H1 (cell line): ENCODE measurements around the gene SCAMP2. TPM values are rescaled to one million over a fixed set of nuclear protein-coding genes. Genes with fewer than 3 reads are reported as not detected.

ENCODE experiments used
- CTCF ChIA-PET: fragments of 300-600 bp; sonication (Branson Sonifier 250); formaldehyde crosslinking; loops from one replicate; lab custom pipeline; 2021; ENCODE audit not compliant: partially characterized antibody; lab: Charles Lee
- POLR2A ChIA-PET: fragments of 300-600 bp; sonication (Branson Sonifier 250); formaldehyde crosslinking; loops from one replicate; lab custom pipeline; 2021; ENCODE audit warnings: inconsistent platforms; ENCODE audit not compliant: partially characterized antibody; lab: Charles Lee
- DNase-seq, 2 experiments: peaks; one replicate each; pipeline versions ENCODE4 v3.0.0 to v3.0.0-alpha.2; 2010 to 2022; ENCODE audit warnings: low spot score in 2 of 2, low read depth in 1 of 2, mixed read lengths in 1 of 2
- FAIRE-seq: peaks from 2 replicates; lab custom pipeline; 2011; peaks lifted over from hg19 to GRCh38; lab: Jason Lieb, UNC
- H2AFZ ChIP-seq: 2 replicates; pipeline ENCODE4 v1.8.1; 2012; ENCODE audit warnings: low read length, inconsistent platforms
- H2AK5ac ChIP-seq: 2 replicates; pipeline ENCODE4 v1.6.1; 2013; ENCODE audit warnings: low read depth, low read length
- H2BK120ac ChIP-seq: replicated peaks from 2 replicates; pipeline ENCODE3; 2013; ENCODE audit warnings: low read depth, low read length, inconsistent platforms
- H2BK12ac ChIP-seq: 2 replicates; pipeline ENCODE4 v1.6.1; 2013; ENCODE audit warnings: low read depth, low read length
- H2BK15ac ChIP-seq: 2 replicates; pipeline ENCODE4 v1.6.1; 2013; ENCODE audit warnings: low read length
- H2BK20ac ChIP-seq: 2 replicates; pipeline ENCODE4 v1.6.1; 2013; ENCODE audit warnings: low read length
- H2BK5ac ChIP-seq: 2 replicates; pipeline ENCODE4 v1.6.1; 2013; ENCODE audit warnings: low read depth, low read length
- H3K14ac ChIP-seq: 2 replicates; pipeline ENCODE4 v1.6.1; 2013; ENCODE audit warnings: inconsistent platforms; ENCODE audit not compliant: insufficient read length
- H3K18ac ChIP-seq: 2 replicates; pipeline ENCODE4 v1.6.1; 2013; ENCODE audit warnings: low read length; ENCODE audit errors: extremely low read depth
- H3K23ac ChIP-seq: 2 replicates; pipeline ENCODE4 v1.6.1; 2013; ENCODE audit warnings: inconsistent platforms; ENCODE audit not compliant: insufficient read length
- H3K23me2 ChIP-seq: 2 replicates; pipeline ENCODE4 v1.6.1; 2013; ENCODE audit warnings: low read depth, low read length
- H3K27ac ChIP-seq: 2 replicates; pipeline ENCODE4 v1.6.1; 2011; ENCODE audit warnings: low read depth, low read length, inconsistent platforms
- H3K27me3 ChIP-seq, 4 experiments: replicated peaks in 1 of 4; 1 replicate in 1 of 4; 2 replicates in 3 of 4; pipeline versions ENCODE4 v1.6.1 to v1.8.1; 2011 to 2013; ENCODE audit warnings: low read length in 3 of 4, mild to moderate bottlenecking in 3 of 4, inconsistent platforms in 2 of 4, mixed read lengths in 2 of 4, moderate library complexity in 1 of 4; ENCODE audit not compliant: control insufficient read depth in 3 of 4, insufficient read depth in 3 of 4; ENCODE audit errors: extremely low read depth in 1 of 4
- H3K36me3 ChIP-seq, 4 experiments: 2 replicates each; pipeline versions ENCODE4 v1.6.1 to v1.8.1; 2011 to 2013; ENCODE audit warnings: mild to moderate bottlenecking in 4 of 4, low read length in 3 of 4, moderate library complexity in 2 of 4, control low read depth in 1 of 4, inconsistent platforms in 1 of 4; ENCODE audit not compliant: insufficient read depth in 4 of 4, control insufficient read depth in 2 of 4
- H3K4ac ChIP-seq: replicated peaks from 2 replicates; pipeline ENCODE3; 2013; ENCODE audit warnings: low read length, low read depth, mixed read lengths, inconsistent platforms; ENCODE audit not compliant: insufficient read length
- H3K4me1 ChIP-seq, 4 experiments: replicated peaks in 1 of 4; 1 replicate in 1 of 4; 2 replicates in 3 of 4; pipeline versions ENCODE4 v1.6.1 to v1.8.1; 2011 to 2013; ENCODE audit warnings: low read length in 3 of 4, inconsistent platforms in 2 of 4, mixed read lengths in 1 of 4; ENCODE audit not compliant: insufficient read depth in 4 of 4, control insufficient read depth in 3 of 4
- H3K4me2 ChIP-seq, 2 experiments: 2 replicates each; pipeline versions ENCODE4 v1.6.1 to v1.8.1; 2011 to 2013; ENCODE audit warnings: low read depth in 2 of 2, low read length in 2 of 2, control low read depth in 1 of 2, inconsistent platforms in 1 of 2, mild to moderate bottlenecking in 1 of 2; ENCODE audit not compliant: insufficient read depth in 1 of 2
- H3K4me3 ChIP-seq, 4 experiments: fragments of 200-600, 300-600 bp in 1 of 4; sonication (generic), shearing (Covaris generic), sonication (Bioruptor Twin) in 1 of 4; 2 replicates each; pipeline versions ENCODE4 v1.5.1 to v1.8.1; 2011 to 2016; ENCODE audit warnings: low read length in 4 of 4, low read depth in 3 of 4, control low read depth in 2 of 4, inconsistent platforms in 2 of 4, mild to moderate bottlenecking in 2 of 4, mixed read lengths in 1 of 4, moderate library complexity in 1 of 4; ENCODE audit not compliant: insufficient read depth in 2 of 4; ENCODE audit errors: extremely low read depth in 1 of 4
- H3K56ac ChIP-seq: replicated peaks from 2 replicates; pipeline ENCODE3; 2013; ENCODE audit warnings: low read depth, mild to moderate bottlenecking, mixed read lengths, low read length, inconsistent platforms; ENCODE audit not compliant: insufficient read length
- H3K79me1 ChIP-seq: 2 replicates; pipeline ENCODE4 v1.6.1; 2013; ENCODE audit warnings: low read depth, low read length, control low read depth
- H3K79me2 ChIP-seq, 2 experiments: 2 replicates each; pipeline versions ENCODE4 v1.6.1 to v1.8.1; 2012 to 2013; ENCODE audit warnings: low read length in 2 of 2, mild to moderate bottlenecking in 2 of 2, inconsistent platforms in 1 of 2; ENCODE audit not compliant: insufficient read depth in 2 of 2, control insufficient read depth in 1 of 2
- H3K9ac ChIP-seq, 4 experiments: replicated peaks in 1 of 4; 1 replicate in 1 of 4; 2 replicates in 3 of 4; pipeline versions ENCODE4 v1.6.1 to v1.8.1; 2011 to 2013; ENCODE audit warnings: low read depth in 3 of 4, low read length in 3 of 4, control low read depth in 2 of 4, mild to moderate bottlenecking in 2 of 4, moderate library complexity in 2 of 4, inconsistent platforms in 1 of 4; ENCODE audit errors: extremely low read depth in 1 of 4
- H3K9me3 ChIP-seq, 2 experiments: 2 replicates each; pipeline versions ENCODE4 v1.6.1 to v1.8.1; 2012 to 2013; ENCODE audit warnings: mild to moderate bottlenecking in 2 of 2, moderate library complexity in 2 of 2, control low read depth in 1 of 2, inconsistent platforms in 1 of 2, low read depth in 1 of 2, low read length in 1 of 2, mixed read lengths in 1 of 2; ENCODE audit not compliant: insufficient read depth in 2 of 2
- H4K20me1 ChIP-seq, 2 experiments: replicated peaks in 1 of 2; 2 replicates each; pipeline versions ENCODE3 to v1.8.1; 2011 to 2013; ENCODE audit warnings: inconsistent platforms in 2 of 2, low read length in 2 of 2, mild to moderate bottlenecking in 1 of 2; ENCODE audit not compliant: insufficient read depth in 2 of 2, control insufficient read depth in 1 of 2
- H4K5ac ChIP-seq: 2 replicates; pipeline ENCODE4 v1.6.1; 2013; ENCODE audit warnings: low read length, low read depth, mixed read lengths, inconsistent platforms; ENCODE audit not compliant: insufficient read length
- H4K8ac ChIP-seq: 2 replicates; pipeline ENCODE4 v1.8.0; 2013; ENCODE audit warnings: mild to moderate bottlenecking, moderate library complexity, low read length, inconsistent platforms; ENCODE audit not compliant: insufficient read depth; ENCODE audit errors: extremely low read depth
- H4K91ac ChIP-seq: replicated peaks from 2 replicates; pipeline ENCODE3; 2013; ENCODE audit warnings: low read length, mixed read lengths, inconsistent platforms; ENCODE audit not compliant: insufficient read length
- BRCA1 ChIP-seq: IDR thresholded peaks from 2 replicates; pipeline ENCODE4 v1.6.1; 2012; ENCODE audit warnings: low read depth, low read length, improper control_type of control experiment
- CHD1 ChIP-seq: IDR thresholded peaks from 2 replicates; pipeline ENCODE4 v1.6.1; 2012; ENCODE audit warnings: low read depth, low read length, improper control_type of control experiment
- CTCF ChIP-seq, 3 experiments: IDR thresholded peaks; 1 replicate in 2 of 3; 2 replicates in 1 of 3; pipeline versions ENCODE4 v1.5.1 to v1.6.1; 2011; ENCODE audit warnings: low read length in 3 of 3, mild to moderate bottlenecking in 3 of 3, inconsistent platforms in 2 of 3, low read depth in 1 of 3, moderate library complexity in 1 of 3; ENCODE audit not compliant: insufficient read depth in 1 of 3; ENCODE audit errors: control extremely low read depth in 1 of 3
- EP300 ChIP-seq, 2 experiments: IDR thresholded peaks; 1 replicate in 1 of 2; 2 replicates in 1 of 2; pipeline ENCODE4 v1.6.1; 2011 to 2012; ENCODE audit warnings: low read depth in 2 of 2, low read length in 2 of 2, mild to moderate bottlenecking in 2 of 2, borderline replicate concordance in 1 of 2, inconsistent platforms in 1 of 2, moderate library complexity in 1 of 2
- RBBP5 ChIP-seq: IDR thresholded peaks from 2 replicates; pipeline ENCODE4 v1.7.1; 2012; ENCODE audit warnings: low read depth, mild to moderate bottlenecking, inconsistent platforms, low read length, moderate library complexity, borderline replicate concordance
- RFX5 ChIP-seq: IDR thresholded peaks from 2 replicates; pipeline ENCODE4 v1.6.1; 2011; ENCODE audit warnings: low read depth, low read length, improper control_type of control experiment, borderline replicate concordance
- SAP30 ChIP-seq: fragments of 300-600 bp; sonication (generic); IDR thresholded peaks from 2 replicates; pipeline ENCODE4 v1.7.1; 2012; ENCODE audit warnings: low read length, moderate library complexity, mild to moderate bottlenecking, inconsistent platforms; ENCODE audit not compliant: insufficient read depth, insufficient replicate concordance
- SIRT6 ChIP-seq: IDR thresholded peaks from one replicate; pipeline ENCODE4 v1.7.1; 2012; ENCODE audit warnings: low read length, inconsistent platforms
- WGBS, 2 experiments: shearing (Covaris generic) in 1 of 2; methylation state at CpG; one replicate each; pipeline versions ENCODE4 v1.1.6 to v1.1.7; 2013 to 2015; ENCODE audit warnings: low lambda C conversion rate in 2 of 2, mixed read lengths in 2 of 2, inconsistent platforms in 1 of 2, low coverage in 1 of 2, missing lambda C conversion rate in 1 of 2; ENCODE audit not compliant: insufficient replicate concordance in 2 of 2, insufficient coverage in 1 of 2, insufficient read length in 1 of 2; ENCODE audit errors: extremely low coverage in 1 of 2, missing lambda C conversion rate in 1 of 2; 5-methylcytosine and 5-hydroxymethylcytosine counted together
- polyA plus RNA-seq, 7 experiments: library from polyadenylated mRNA; depleted of rRNA in 3 of 7; stranded (reverse) in 5 of 7; unstranded in 2 of 7; fragments of >200 nt in 5 of 7; fragments of 200-250 nt in 2 of 7; gene quantifications; 1 replicate in 5 of 7; 2 replicates in 1 of 7; 4 replicates in 1 of 7; pipeline versions ENCODE4 v1.2.1 to v1.2.3, GENCODE V29; 2011 to 2013; ENCODE audit warnings: missing spikeins in 2 of 7, mixed read lengths in 2 of 7
- total RNA-seq: library from RNA; stranded (reverse); fragmentation: NEBNext Ultra II Directional; extraction: Animal tissue kit (Norgen Biotek cat#: 25700); gene quantifications from 2 replicates; pipeline ENCODE4 v1.2.1, GENCODE V29; 2021

Gene SCAMP2
- total and polyA plus RNA-seq, 2 of the 8 experiments (the other 6 are each of a cell fraction or from before 2014, with no cell fraction given) = 41.7 to 131 TPM

- Histone ChIP-seq H4K20me1 (peaks cover 2% of the 10 kb centered on the region in 2 experiments), H4K91ac (no peak overlapping the region), H3K23ac (no peak overlapping the region), H3K27me3 (no peaks in the 10 kb centered on the region), H3K79me2 (no peaks in the 10 kb centered on the region), H3K4me2 (no peak overlapping the region; a peak in 1 of 4 replicates), H3K27ac (no peak overlapping the region), H2BK120ac (no peak overlapping the region), H3K9ac (no peak overlapping the region; a peak in 1 of 7 replicates), H4K8ac (no peak overlapping the region), H3K4me1 (peaks cover 0 to 13% (median 8%) of the 10 kb centered on the region in 4 experiments; a peak in 6 of 7 replicates), H3K14ac (no peak overlapping the region), H3K4ac (no peak overlapping the region), H3K9me3 (no peaks in the 10 kb centered on the region), H3K56ac (no peak overlapping the region), H3K4me3 (no peak overlapping the region), H3K79me1 (0 out of 2 replicates have a peak, but pooled peaks cover 2% of the 10 kb centered on the region), H4K5ac (no peak overlapping the region), H3K36me3 (peaks cover 0 to 11% (median 4%) of the 10 kb centered on the region in 4 experiments; a peak in 5 of 8 replicates), H2BK20ac (no peak overlapping the region), H2AK5ac (no peak overlapping the region), H2AFZ (no peak overlapping the region), H3K23me2 (peaks cover 7% of the 10 kb centered on the region; the same call in 1 of the 2 replicates), H2BK12ac (no peak overlapping the region), H3K18ac (no peak overlapping the region), H2BK15ac (no peak overlapping the region), H2BK5ac (no peak overlapping the region)
- ChIA-PET CTCF (interaction anchor here (0.9 to 6.6 kb wide), 12 partner anchors 7 to 71 kb away, joined by 3 to 52 read pairs (median 6); partner anchors contain the start of gene CPLX3), POLR2A (interaction anchor here (1.1 to 4.1 kb wide), 12 partner anchors 9 to 95 kb away, joined by 3 to 23 read pairs (median 5); partner anchors contain the start of genes CPLX3, CSK, FAM219B and SCAMP2)
- FAIRE-seq = no peak
- 91% methylated on average over 8 of the region's 9 CpGs; no CpG with 5 or more reads in 1 of the 2 experiments for WGBS, 2 experiments
- no peak for DNase-seq
- no peak for TF ChIP-seq BRCA1
- no peak for TF ChIP-seq CHD1
- no peak for TF ChIP-seq CTCF (IDR thresholded peaks at IDR 0.05; ENCODE audit: control extremely low read depth in 1 of 3, insufficient read depth in 1 of 3, low read depth in 1 of 3, low read length in 3 of 3)
- no peak for TF ChIP-seq RBBP5
- TF ChIP-seq EP300 (IDR thresholded peaks at IDR 0.05; ENCODE audit: borderline replicate concordance in 1 of 2, low read depth in 2 of 2, low read length in 2 of 2) = no peak
- no peak for TF ChIP-seq RFX5
- no peak for TF ChIP-seq SIRT6
- TF ChIP-seq SAP30 = no peak
Observed at GRCh38 chr15:74840851-74841775, 32.1 kb downstream of the SCAMP2 start.
